ENCODE data around the gene SLC24A3. TPM values are rescaled to one million over a fixed set of nuclear protein-coding genes. Genes with fewer than 3 reads are reported as not detected.
A peak's percentile ranks its signal among the peaks of the same experiment; 100 is the strongest.

Gene SLC24A3
- total and polyA plus RNA-seq, 2 of the 13 experiments (the other 11 are each of a cell fraction or from before 2014, with no cell fraction given): not detected

DNA sequence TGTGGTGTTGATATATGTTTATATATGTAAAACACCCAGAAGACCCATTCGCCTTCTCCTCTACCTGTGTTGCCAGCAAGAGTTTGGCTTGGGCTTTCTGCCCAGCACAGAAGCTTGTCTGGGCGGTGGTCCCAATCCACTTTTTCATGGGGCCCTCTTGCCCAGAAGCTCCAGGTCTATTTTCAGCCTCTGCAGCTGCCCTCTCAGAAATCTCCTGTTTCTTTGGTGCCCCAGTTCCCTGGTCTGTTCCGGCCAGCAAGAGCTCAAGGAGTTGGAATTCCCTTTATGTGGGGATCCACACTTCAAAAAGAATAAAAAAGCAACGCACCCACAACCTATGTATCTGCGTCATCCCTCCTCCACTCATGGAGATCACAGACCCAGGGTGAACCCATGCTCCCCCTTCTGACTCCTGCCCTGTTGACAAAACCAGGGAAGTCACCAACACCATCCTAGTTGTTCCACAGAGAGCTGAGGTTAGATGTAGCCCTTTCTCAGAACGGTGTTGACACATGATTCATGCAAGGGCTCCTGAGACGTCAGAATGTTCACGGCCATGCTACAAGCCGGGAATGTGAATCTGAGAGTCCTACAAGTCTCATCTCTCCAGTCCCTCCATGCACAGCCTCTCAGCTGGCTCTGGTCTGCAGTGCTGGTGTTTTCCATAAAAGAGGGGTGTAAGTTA is 388.8 kb downstream of the SLC24A3 start (continued):
- TF ChIP-seq, protein P1, sequence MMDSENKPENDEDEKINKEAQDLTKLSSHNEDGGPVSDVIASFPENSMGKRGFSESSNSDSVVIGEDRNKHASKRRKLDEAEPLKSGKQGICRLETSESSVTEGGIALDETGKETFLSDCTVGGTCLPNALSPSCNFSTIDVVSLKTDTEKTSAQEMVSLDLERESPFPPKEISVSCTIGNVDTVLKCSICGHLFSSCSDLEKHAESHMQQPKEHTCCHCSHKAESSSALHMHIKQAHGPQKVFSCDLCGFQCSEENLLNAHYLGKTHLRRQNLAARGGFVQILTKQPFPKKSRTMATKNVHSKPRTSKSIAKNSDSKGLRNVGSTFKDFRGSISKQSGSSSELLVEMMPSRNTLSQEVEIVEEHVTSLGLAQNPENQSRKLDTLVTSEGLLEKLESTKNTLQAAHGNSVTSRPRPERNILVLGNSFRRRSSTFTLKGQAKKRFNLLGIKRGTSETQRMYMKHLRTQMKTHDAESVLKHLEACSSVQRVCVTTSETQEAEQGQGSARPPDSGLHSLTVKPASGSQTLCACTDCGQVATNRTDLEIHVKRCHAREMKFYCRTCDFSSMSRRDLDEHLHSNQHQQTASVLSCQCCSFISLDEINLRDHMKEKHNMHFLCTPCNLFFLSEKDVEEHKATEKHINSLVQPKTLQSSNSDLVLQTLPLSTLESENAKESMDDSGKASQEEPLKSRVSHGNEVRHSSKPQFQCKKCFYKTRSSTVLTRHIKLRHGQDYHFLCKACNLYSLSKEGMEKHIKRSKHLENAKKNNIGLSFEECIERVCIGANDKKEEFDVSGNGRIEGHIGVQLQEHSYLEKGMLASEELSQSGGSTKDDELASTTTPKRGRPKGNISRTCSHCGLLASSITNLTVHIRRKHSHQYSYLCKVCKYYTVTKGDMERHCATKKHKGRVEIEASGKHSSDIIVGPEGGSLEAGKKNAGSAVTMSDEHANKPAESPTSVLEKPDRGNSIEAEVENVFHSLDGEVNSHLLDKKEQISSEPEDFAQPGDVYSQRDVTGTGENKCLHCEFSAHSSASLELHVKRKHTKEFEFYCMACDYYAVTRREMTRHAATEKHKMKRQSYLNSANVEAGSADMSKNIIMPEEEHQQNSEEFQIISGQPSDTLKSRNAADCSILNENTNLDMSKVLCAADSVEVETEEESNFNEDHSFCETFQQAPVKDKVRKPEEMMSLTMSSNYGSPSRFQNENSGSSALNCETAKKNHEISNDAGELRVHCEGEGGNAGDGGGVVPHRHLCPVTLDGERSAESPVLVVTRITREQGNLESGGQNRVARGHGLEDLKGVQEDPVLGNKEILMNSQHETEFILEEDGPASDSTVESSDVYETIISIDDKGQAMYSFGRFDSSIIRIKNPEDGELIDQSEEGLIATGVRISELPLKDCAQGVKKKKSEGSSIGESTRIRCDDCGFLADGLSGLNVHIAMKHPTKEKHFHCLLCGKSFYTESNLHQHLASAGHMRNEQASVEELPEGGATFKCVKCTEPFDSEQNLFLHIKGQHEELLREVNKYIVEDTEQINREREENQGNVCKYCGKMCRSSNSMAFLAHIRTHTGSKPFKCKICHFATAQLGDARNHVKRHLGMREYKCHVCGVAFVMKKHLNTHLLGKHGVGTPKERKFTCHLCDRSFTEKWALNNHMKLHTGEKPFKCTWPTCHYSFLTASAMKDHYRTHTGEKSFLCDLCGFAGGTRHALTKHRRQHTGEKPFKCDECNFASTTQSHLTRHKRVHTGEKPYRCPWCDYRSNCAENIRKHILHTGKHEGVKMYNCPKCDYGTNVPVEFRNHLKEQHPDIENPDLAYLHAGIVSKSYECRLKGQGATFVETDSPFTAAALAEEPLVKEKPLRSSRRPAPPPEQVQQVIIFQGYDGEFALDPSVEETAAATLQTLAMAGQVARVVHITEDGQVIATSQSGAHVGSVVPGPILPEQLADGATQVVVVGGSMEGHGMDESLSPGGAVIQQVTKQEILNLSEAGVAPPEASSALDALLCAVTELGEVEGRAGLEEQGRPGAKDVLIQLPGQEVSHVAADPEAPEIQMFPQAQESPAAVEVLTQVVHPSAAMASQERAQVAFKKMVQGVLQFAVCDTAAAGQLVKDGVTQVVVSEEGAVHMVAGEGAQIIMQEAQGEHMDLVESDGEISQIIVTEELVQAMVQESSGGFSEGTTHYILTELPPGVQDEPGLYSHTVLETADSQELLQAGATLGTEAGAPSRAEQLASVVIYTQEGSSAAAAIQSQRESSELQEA (CRISPR knock-in tag; IDR thresholded peaks at IDR 0.05; ENCODE audit: not compliant biosample characterization): no peak
- 0 out of 2 replicates have a peak, but pooled peaks have one; percentile 16 for TF ChIP-seq ELF1 (CRISPR knock-in tag; IDR thresholded peaks at IDR 0.05)
- TF ChIP-seq TEAD3 (CRISPR knock-in tag; optimal IDR thresholded peaks at IDR 0.05; ENCODE audit: borderline replicate concordance): peak; percentile 10
- TF ChIP-seq ZBTB7B (CRISPR knock-in tag; IDR thresholded peaks at IDR 0.05): no peak
- TF ChIP-seq FOSL2 (CRISPR knock-in tag; IDR thresholded peaks at IDR 0.05): peak; percentile 38; the same call in 1 of the 2 replicates
- peak; percentile 23; the same call in 1 of the 2 replicates for TF ChIP-seq SAP130 (CRISPR knock-in tag; IDR thresholded peaks at IDR 0.05; ENCODE audit: low read depth)
- TF ChIP-seq KAT8 (CRISPR knock-in tag; IDR thresholded peaks at IDR 0.05): no peak
- TF ChIP-seq RARA (CRISPR knock-in tag; IDR thresholded peaks at IDR 0.05): peak; percentile 11; the same call in 1 of the 2 replicates
